Astrocyte (in vitro differentiated cells and primary cell): ENCODE data around the gene CMTM4.

ENCODE experiments used
- EZH2 ChIP-seq: IDR thresholded peaks from 2 replicates; pipeline ENCODE4 v1.6.1; 2012; ENCODE audit warnings: mild to moderate bottlenecking, low read length, inconsistent platforms; ENCODE audit not compliant: insufficient read depth
- TF ChIP-seq, protein P1 (sequence below): IDR thresholded peaks from 2 replicates; pipeline ENCODE4 v1.5.1; 2011; ENCODE audit warnings: low read depth, mild to moderate bottlenecking, inconsistent platforms, low read length, moderate library complexity; ENCODE audit not compliant: insufficient read depth

- TF ChIP-seq, protein P1, sequence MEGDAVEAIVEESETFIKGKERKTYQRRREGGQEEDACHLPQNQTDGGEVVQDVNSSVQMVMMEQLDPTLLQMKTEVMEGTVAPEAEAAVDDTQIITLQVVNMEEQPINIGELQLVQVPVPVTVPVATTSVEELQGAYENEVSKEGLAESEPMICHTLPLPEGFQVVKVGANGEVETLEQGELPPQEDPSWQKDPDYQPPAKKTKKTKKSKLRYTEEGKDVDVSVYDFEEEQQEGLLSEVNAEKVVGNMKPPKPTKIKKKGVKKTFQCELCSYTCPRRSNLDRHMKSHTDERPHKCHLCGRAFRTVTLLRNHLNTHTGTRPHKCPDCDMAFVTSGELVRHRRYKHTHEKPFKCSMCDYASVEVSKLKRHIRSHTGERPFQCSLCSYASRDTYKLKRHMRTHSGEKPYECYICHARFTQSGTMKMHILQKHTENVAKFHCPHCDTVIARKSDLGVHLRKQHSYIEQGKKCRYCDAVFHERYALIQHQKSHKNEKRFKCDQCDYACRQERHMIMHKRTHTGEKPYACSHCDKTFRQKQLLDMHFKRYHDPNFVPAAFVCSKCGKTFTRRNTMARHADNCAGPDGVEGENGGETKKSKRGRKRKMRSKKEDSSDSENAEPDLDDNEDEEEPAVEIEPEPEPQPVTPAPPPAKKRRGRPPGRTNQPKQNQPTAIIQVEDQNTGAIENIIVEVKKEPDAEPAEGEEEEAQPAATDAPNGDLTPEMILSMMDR: no peak
- no peak for TF ChIP-seq EZH2
These were observed 25.7 kb downstream of the CMTM4 start for GRCh38 chr16:66670691-66671388.
